NCI-H82 (cell line): ENCODE results near the gene DIAPH3.
"Not testable (repeated sequence)": the region's sequence is repeated elsewhere in the genome, so short reads cannot be mapped to it uniquely, and the experiment has no call there.

Experiments
- DNase-seq: peaks from one replicate; lab custom pipeline; 2025; lab: John Stamatoyannopoulos, UW

Gene DIAPH3, protein sequence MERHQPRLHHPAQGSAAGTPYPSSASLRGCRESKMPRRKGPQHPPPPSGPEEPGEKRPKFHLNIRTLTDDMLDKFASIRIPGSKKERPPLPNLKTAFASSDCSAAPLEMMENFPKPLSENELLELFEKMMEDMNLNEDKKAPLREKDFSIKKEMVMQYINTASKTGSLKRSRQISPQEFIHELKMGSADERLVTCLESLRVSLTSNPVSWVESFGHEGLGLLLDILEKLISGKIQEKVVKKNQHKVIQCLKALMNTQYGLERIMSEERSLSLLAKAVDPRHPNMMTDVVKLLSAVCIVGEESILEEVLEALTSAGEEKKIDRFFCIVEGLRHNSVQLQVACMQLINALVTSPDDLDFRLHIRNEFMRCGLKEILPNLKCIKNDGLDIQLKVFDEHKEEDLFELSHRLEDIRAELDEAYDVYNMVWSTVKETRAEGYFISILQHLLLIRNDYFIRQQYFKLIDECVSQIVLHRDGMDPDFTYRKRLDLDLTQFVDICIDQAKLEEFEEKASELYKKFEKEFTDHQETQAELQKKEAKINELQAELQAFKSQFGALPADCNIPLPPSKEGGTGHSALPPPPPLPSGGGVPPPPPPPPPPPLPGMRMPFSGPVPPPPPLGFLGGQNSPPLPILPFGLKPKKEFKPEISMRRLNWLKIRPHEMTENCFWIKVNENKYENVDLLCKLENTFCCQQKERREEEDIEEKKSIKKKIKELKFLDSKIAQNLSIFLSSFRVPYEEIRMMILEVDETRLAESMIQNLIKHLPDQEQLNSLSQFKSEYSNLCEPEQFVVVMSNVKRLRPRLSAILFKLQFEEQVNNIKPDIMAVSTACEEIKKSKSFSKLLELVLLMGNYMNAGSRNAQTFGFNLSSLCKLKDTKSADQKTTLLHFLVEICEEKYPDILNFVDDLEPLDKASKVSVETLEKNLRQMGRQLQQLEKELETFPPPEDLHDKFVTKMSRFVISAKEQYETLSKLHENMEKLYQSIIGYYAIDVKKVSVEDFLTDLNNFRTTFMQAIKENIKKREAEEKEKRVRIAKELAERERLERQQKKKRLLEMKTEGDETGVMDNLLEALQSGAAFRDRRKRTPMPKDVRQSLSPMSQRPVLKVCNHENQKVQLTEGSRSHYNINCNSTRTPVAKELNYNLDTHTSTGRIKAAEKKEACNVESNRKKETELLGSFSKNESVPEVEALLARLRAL

DNA sequence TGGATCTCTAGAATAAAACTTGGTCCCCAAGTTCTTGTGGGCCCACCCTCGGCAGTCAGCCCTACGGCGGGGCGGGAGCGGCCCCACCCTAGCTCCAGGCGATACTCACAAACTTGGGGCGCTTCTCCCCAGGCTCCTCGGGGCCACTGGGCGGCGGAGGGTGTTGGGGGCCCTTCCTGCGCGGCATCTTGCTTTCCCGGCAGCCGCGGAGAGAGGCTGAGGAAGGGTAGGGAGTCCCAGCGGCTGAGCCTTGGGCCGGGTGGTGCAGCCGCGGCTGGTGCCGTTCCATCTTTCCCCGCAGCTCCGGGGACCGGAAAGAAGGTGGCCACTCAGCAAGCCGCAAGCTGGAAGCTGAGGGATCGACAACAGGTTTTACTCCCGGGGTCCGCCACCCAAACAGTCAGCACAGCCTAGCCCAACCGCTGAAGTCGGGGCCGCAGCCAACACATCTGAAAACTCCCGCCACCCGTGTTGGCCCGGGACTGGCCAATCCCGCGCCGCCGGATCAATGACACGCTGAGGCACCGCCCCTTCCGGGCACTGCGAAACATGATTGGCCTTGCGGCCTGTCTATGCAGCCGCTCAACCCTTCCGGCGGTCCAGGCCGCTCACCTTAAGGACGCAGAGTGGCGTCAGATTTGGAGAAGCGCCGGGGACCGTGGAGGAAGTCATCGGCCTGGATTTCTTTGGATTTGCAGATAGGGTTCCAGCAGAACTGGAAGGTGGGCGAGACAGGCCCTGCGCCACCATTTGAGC lies at the start of gene DIAPH3:
DIAPH3 (minus strand) TSS at position 451 of the 756 bp plus-strand sequence; CDS start at position 289, 162 bp downstream.
- DNase-seq, result peak; percentile 99

DNA sequence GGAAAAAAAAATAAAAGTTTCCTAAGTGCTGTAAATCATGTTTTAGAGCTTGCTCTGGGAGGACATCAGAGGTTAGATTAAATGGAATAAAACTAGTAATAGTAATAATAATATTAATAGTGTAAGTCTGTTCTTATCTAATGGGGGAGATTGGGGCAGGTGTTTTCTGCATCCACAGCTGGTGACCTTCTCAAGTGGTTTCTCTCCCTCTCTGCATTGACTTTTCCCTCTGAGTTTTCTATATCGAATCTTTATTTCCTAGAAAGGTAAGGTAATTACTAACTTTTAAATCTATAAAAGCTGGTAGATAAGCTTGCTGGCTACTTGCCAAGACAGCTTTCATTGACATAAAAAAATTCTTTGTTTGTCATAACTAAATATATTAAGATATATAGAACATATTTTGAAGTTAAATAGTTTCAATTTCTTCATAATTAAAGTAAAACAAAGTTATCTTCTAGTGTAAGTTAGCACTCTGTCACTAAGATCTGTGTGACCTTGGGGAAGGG lies 49.6 kb upstream of the DIAPH3 start:
- DNase-seq, result no peak

DNA sequence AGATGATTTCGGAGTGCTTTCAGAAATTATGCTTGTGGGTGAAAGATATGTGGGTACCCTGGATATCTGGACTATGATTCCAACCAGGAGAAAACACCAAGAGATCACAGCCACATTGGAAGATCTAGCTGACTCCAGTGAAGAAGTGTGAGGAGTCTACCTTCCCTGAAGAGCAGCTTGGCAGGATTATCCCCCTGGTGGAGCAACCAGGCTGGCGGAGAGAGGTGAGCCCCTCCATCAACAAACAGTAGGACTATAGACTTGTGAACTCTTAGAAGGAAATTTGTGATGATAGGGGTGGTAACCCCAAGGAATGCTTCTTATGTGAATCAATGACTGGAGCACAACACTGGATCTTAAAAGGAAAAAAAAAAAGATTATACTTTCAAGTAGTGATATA lies 47.8 kb upstream of the DIAPH3 start:
- DNase-seq, result peak; percentile 55

DNA sequence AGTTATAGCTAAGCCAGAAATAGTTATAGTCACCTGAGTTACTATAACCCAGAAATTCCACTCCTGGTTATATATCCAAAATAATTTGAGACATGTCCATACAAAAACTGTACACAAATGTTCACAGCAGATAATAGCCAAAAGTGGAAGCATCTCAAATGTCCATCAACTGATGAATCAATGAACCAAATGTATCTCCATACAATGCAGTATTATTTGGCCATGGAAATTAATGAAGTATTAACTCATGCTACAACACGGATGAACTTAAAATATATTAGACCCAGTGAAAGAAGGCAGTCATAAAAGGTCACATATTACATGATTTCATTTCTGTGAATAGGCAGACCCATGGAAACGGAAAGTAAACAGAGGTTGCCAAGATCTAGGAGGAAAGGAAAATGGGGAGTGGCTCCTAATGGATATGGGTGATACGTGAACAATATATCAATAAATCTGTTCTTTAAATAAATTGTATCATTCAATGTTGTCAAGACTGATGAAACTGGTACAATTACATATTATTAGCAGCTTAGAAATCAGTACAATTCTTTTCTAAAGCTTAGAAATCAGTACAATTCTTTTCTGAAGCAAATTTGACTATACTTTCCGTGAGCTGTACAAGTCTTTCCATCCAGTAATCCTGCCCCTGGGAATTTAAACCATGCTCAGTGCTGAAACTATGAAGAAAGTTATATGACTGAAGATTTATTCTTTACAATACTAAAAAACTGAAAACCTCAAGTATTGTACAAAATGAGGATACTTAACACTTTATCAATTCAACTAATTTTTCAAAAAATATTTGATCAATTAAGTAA lies 47.0 kb upstream of the DIAPH3 start:
- DNase-seq, result no peak

DNA sequence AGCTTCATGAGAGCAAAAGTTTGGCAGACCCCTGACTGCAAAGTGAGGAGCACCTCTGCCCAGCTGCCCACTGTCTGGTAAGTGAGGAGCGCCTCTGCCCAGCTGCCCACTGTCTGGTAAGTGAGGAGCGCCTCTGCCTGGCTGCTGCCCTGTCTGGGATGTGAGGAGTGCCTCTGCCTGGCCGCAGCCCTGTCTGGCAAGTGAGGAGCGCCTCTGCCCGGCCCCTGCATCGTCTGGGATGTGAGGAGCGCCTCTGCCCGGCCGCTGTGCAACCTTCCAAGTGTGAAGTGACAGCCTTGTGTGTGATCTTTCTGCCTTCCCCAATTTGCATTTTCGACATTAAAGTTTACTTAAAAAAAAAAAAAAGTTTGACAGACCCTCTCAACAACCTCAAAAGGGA lies 41.8 kb upstream of the DIAPH3 start:
- not testable (repeated sequence) for DNase-seq

DNA sequence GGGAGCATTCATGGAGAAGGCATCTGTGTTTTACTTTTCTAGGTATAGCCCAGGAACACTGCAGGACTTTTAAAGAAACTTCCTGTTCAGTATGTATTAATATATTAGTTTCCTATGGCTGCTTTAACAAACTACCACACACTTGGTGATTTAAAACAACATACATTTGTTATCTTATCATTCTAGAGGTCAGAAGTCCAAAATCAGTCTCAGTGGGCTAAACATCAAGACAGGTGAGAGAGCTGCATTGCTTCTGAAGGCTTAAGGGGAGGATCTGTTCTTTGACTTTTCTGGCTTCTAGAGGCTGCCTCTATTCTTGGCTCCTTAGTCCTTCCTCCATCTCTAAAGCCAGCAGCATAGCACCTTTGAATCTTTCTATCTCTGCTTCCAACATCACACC lies 37.6 kb upstream of the DIAPH3 start:
- no peak for DNase-seq

DNA sequence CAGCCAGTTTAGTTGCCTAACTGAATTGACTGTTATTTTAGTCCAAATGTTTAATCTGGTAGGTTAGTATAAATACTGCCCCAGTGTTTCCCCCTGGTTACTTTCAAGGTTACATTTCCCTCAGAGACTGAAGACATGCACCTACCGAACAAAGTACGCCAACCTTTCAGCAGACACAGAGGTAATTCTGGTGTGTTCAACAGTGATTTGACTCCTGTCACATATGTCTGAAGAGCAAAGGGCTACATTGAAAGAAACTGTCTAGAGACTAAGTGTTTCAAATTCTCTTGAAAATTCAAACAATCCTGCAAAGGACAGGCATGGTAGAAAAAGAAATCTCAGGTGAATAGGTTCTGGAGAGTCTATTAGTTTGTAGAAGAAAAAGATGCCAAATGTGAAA lies 32.2 kb upstream of the DIAPH3 start:
- DNase-seq, result not testable (repeated sequence)

DNA sequence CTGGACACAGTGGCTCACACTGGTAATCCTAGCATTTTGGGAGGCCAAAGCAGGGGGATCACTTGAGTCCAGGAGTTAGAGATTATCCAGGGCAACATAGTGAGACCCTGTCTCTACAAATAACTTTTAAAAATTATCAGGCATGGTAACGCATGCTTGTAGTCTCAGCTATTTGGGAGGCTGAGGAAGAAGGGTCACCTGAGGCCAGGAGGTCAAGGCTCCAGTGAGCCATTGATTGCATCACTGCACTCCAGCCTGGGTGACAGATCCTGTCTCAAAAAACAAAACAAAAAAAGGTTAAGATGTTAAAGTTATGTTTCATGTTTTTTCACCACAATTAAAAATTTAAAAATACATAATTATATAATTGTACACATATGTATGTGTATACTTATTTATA lies 19.2 kb upstream of the DIAPH3 start:
- DNase-seq, result no peak

DNA sequence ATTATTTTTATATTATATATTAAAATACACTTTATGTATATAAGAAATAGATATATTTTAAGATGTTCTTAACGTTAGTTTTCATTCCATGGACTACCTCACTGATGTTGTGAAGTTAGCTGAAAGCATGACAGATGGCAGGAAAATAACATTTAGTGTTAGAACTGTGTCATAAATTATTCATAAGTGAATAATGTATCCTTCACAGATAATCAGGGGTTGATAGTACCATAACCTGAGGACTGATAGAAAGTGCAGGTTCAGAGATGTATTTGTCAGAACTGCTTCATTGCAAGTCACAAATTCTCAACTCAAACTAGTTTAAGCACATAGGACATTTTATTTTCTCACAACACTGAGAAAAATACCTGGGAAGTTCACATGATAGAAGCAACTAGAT lies 14.6 kb upstream of the DIAPH3 start:
- DNase-seq, result no peak

DNA sequence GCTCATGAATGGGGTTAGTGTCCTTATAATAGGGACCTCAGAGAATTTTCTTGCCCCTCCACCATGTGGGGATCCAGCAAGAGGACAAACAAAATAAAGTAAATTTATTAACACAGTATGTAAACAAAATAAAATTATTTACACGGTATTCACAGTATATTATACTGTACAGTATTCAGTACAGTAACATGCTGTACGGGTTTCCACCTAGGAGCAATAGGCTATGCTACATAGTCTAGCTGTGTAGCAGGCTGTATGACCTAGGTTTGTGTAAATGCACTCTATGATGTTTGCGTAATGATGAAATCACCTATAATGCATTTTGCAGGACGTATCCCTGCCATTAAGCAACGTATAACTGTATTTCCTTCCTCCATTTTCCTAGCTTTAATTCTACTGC lies 11.8 kb upstream of the DIAPH3 start:
- no peak for DNase-seq

DNA sequence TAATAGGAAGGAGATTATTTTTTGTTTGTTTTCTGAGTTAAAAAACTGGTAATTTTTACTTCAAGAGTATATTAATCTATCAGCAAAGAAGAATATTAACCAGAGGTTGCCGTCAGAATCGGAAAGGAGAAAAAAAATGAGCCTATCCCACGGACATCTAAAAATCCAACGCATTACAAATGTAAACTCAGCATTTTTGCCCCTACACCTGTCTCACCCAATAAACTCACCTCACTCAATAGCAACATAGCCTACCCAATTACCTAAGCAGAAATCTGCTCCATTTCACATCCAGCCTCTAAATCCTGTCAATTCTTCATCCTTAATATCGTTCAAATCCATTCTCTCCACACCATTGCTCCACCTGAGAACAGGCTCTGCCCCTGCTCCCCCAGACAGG lies 10.4 kb upstream of the DIAPH3 start:
- DNase-seq, result no peak

DNA sequence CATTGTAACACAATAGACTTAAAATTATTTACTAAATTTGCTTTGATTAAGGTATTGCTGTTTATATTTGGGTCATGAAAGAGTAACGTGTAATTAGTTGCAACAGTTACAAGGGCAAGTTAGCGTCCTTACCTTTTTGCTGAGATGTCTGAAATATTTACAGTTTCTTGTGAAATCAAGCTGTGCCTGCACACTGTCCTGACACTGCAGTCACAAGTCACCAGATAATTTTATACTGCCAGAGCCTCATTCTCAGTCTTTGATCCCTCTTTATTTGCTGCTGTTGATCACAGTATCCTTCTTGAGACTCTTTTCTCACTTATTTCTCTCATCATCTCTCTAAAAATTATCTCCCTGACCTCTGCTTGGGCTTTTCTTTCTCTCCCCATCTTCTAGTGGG lies 8.4 kb upstream of the DIAPH3 start:
- DNase-seq, result no peak

DNA sequence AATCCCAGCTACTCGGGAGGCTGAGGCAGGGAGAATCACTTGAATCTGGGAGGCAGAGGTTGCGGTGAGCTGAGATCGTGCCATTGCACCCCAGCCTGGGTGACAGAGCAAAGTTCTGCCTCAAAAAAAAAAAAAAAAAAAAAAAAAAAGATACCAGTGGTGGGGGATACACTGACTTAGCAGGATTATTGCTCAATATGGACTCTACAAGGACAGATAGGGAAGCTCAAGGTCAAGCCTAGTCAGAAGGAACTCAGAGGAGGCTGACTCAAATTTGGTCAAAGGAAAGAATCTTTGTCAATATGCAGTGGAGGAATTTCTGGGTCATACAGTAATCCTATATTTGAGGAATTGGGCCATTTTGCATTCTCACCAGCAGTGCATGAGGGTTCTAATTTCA lies 6.7 kb upstream of the DIAPH3 start:
- no peak for DNase-seq

DNA sequence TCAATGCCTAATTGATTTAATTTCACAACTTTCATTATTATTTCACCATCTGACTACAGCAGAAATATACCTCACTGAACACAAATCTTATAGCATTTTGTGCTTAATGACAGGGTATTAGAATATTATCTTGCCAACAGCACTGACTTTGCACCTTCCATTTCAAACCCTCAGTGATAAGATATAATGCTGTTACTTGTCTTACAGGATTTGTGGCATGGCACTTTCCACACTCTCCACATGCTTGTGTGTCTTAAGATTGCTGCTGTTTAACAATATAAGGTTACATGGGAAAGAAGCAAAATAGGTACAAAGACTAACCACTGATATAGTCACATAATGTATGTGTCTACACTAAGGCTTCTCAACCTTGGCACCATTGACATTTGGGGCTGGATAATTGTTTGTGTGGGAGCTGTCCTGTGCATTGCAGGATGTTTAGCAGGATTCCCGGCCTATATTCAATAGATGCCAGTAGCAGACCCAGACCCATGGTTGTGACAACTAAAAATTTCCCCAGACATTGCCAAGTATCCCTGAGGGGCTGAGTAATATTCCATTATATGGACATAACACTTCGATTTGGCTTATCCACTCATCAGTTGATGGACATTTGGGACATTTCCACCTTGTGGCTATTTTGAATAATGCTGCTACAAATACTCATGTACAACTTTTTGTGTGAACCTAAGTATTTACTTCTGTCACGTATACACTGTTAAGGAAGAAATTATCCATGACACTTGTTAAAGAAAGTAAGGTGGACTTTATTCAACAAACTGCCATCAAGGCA lies 5.7 kb upstream of the DIAPH3 start:
- DNase-seq, result no peak

DNA sequence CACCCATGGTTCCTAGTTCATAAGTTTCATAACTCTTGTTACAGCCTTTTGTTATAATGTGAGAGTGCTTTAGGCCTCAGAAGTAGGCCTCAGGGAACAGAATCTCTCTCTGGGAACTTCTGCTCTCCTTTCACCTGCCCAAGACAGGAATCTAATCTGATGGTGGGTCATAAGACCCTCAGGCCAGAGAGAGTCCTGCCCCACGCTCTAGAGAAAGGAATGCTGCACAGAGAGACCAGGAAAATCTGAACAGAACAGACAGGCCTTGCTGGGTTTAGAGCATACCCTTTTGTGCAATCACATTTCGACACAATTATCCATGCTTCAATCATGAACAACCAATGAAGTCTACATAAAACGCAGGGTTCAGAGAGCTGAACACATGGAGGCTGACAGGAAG lies 3.4 kb upstream of the DIAPH3 start:
- DNase-seq, result no peak

DNA sequence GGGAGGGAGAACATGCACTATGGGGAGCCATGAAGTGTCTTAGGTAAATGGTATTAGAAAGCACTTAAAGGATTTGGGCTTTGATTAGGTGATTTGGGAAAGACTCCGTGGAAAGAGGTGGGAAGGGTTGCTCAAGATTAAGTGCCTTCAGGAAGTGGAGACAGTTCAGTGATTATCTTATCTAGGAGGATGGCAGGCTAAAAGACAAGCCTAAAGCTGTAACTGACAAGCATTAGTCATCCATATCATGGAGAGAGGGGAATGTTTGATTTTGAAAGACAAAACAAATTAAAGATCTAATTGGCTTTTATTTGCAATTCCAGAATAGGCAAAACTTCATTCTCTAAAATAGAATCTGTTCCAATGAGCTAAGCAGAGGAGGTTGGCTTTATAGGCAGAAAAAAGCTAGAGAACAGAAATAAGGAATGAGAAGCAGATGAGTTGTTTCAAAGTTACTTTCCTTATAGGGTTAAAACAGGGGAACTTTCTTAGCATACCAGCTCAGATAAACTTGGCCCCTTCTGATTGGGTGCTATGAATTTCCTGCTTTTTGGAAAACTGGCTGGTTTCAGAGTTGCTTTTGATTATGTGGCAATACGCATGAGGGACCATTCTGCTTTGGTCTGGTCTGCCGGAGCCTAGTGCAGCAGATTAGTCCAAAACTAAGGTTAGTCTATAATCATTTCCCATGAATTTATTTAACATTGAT lies 1.8 kb upstream of the DIAPH3 start:
- peak; percentile 98 for DNase-seq

DNA sequence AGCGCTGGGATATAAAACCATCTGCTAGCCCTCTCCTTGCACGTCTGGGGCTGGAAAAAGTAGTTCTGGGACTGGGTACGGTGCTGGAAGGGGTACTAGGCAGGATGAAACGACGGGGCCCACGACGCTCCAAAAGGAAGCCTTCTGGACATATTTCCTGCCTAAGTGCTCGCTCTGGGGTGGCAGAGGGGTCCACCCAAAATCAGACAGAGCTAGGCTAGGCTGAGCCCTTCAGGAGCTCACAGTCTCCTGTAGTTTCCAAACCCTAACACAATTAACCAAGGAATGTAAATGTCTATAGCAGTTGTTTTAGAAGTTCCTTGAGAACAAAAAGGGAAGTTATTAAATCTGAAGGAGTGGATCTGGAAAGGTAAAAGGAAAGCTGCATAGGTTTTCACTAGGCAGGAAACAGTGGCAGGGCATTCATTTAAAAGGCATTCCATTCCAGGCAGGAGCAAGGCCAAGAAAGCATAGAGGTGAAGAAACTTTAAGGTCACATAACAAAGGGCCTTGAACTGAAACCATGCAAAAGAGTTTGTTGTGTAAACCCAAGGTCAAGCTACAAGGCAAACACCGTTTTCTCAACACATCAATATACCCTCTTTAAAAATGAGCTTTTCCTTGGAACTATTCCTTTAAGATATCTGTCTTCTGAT lies 634 bp upstream of the DIAPH3 start:
- no peak for DNase-seq

DNA sequence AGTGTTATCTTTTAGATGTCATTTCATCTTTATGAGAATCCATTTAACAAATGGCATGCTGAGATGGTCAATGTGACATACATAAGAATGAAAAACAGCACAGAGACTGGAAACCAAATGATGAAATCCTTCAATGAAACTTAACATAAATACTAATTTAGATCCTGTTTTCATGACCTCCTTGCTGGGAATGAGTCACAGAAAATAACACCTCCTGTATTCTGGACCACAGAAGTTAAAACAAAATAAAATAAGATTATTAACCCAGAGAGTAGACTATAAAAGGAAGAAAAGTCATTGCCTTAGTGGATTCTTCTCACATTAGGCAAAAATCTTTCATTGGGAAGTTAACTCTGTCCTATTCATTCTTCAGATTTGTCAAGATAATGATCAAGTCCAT lies 1.6 kb downstream of the DIAPH3 start:
- no peak for DNase-seq
